Measurements from ENCODE around the gene SH3GL1.

Gene SH3GL1

DNA sequence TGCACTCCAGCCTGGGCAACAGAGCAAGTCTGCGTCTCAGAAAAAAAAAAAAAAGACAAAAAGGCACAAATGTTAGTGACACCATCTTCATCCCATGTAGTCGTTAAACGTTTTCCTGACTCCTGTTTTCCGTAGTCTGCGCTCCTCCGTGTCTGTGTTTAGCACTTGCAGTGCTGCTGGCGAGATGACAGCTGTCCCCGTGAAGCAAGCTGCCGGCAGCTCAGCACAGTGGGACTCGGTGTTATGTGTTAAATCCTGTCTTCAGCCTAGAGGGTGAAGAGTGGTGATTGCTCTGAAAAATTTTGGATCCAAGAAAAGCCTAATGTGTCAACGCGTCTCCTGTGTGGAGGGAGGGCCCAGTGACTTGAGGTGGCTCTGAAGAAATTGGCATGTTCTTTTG is 38.9 kb upstream of the SH3GL1 start:
- Histone ChIP-seq H3K27me3 (ENCODE audit: insufficient read depth, insufficient read length) (no peaks in the 10 kb centered on the region), H3K9me3 (ENCODE audit: insufficient read depth, low read length) (no peaks in the 10 kb centered on the region), H3K4me3 (ENCODE audit: insufficient read length, low read depth) (no peak overlapping the region), H3K9ac (ENCODE audit: insufficient read length, low read depth) (no peak overlapping the region), H3K36me3 (ENCODE audit: insufficient read depth, insufficient read length, low read length) (peaks cover 88% of the 10 kb centered on the region), H3K4me1 (ENCODE audit: insufficient read depth, insufficient read length) (peaks cover 3% of the 10 kb centered on the region)
- TF ChIP-seq ZNF274 (IDR thresholded peaks at IDR 0.05; ENCODE audit: low read depth, low read length) (no peak), SUZ12 (IDR thresholded peaks at IDR 0.05; ENCODE audit: extremely low read depth, insufficient read depth, insufficient read length) (no peak), YY1 (IDR thresholded peaks at IDR 0.05; ENCODE audit: insufficient read depth, insufficient read length) (no peak)
- DNase-seq (ENCODE audit: low read depth, low spot score) = no peak

DNA sequence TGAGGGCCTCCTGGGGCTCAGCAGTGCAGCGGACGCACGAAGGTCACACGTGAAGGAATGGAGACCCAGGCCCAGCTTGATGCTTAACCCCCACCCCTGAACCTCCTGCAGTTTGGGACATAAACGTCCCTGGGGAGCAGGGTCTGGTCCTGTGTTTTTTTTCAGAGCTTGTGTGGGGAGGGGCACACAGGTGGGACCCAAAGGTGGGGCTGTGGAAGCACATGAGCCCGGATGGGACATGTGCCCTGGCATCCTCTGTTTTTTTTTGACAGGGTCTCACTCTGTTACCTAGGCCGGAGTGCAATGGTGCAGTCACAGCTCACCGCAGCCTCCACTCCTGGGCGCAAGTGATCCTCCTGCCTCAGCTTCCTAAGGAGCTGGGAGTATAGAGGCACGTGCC is 36.8 kb upstream of the SH3GL1 start:
- DNase-seq (ENCODE audit: low read depth, low spot score) = no peak
- Histone ChIP-seq H3K36me3 (ENCODE audit: insufficient read depth, insufficient read length, low read length) (peaks cover 87% of the 10 kb centered on the region), H3K9ac (ENCODE audit: insufficient read length, low read depth) (no peak overlapping the region), H3K27me3 (ENCODE audit: insufficient read depth, insufficient read length) (no peaks in the 10 kb centered on the region), H3K4me3 (ENCODE audit: insufficient read length, low read depth) (no peak overlapping the region), H3K9me3 (ENCODE audit: insufficient read depth, low read length) (no peaks in the 10 kb centered on the region), H3K4me1 (ENCODE audit: insufficient read depth, insufficient read length) (peaks cover 3% of the 10 kb centered on the region)
- TF ChIP-seq SUZ12 (IDR thresholded peaks at IDR 0.05; ENCODE audit: extremely low read depth, insufficient read depth, insufficient read length) = no peak
- TF ChIP-seq ZNF274 (IDR thresholded peaks at IDR 0.05; ENCODE audit: low read depth, low read length) = no peak
- no peak for TF ChIP-seq YY1 (IDR thresholded peaks at IDR 0.05; ENCODE audit: insufficient read depth, insufficient read length)

DNA sequence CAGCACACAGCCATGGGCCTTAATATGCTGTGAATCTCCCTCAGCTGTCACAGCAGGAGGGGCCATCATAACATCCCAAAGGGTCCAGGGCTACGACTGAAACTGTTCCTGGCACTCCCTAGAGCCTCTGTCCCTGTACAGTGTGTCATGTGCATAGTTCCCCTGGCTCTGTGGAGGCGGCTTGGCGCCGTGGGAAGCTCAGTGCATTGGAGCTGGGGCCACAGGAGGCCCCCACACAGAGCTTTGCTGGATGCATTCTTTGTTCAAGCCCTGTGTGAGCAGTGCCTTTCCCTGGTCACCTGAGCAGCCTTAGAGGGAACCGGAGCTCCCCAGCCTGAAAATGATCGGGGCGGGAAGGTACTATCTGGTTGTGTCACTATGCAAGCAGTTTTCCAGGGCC is 35.9 kb upstream of the SH3GL1 start:
- TF ChIP-seq SUZ12 (IDR thresholded peaks at IDR 0.05; ENCODE audit: extremely low read depth, insufficient read depth, insufficient read length) = no peak
- no peak for TF ChIP-seq ZNF274 (IDR thresholded peaks at IDR 0.05; ENCODE audit: low read depth, low read length)
- TF ChIP-seq YY1 (IDR thresholded peaks at IDR 0.05; ENCODE audit: insufficient read depth, insufficient read length) = no peak
- Histone ChIP-seq H3K4me3 (ENCODE audit: insufficient read length, low read depth) (no peak overlapping the region), H3K27me3 (ENCODE audit: insufficient read depth, insufficient read length) (no peaks in the 10 kb centered on the region), H3K9me3 (ENCODE audit: insufficient read depth, low read length) (no peaks in the 10 kb centered on the region), H3K36me3 (ENCODE audit: insufficient read depth, insufficient read length, low read length) (peaks cover 91% of the 10 kb centered on the region), H3K9ac (ENCODE audit: insufficient read length, low read depth) (no peak overlapping the region), H3K4me1 (ENCODE audit: insufficient read depth, insufficient read length) (peaks cover 6% of the 10 kb centered on the region)
- no peak for DNase-seq (ENCODE audit: low read depth, low spot score)

DNA sequence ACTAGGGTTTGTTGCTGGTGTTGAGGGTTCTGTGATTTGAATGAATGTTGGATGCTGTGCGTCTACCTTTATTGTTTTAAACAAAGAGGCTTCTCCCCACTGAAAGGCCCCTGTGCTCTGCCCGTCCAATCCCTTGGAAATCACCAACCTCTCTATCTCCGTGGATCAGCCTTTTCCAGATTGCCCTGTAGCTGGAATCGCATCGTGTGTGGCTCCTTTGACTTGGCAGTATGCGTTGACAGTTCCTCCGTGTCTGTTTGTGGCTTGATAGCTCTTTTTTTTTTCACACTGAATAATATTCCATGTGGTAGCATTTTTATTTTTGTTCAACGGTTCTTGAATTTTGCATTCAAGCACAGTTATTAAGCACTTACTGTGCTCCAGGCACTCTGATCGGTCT is 34.0 kb upstream of the SH3GL1 start:
- no peak for DNase-seq (ENCODE audit: low read depth, low spot score)
- no peak overlapping the region for H3K4me3 ChIP-seq (ENCODE audit: insufficient read length, low read depth)
- no peaks in the 10 kb centered on the region for H3K27me3 ChIP-seq (ENCODE audit: insufficient read depth, insufficient read length)
- H3K9ac ChIP-seq (ENCODE audit: insufficient read length, low read depth) = no peak overlapping the region
- H3K4me1 ChIP-seq (ENCODE audit: insufficient read depth, insufficient read length) = peaks cover 6% of the 10 kb centered on the region
- no peaks in the 10 kb centered on the region for H3K9me3 ChIP-seq (ENCODE audit: insufficient read depth, low read length)
- no peak for TF ChIP-seq ZNF274 (IDR thresholded peaks at IDR 0.05; ENCODE audit: low read depth, low read length)
- TF ChIP-seq YY1 (IDR thresholded peaks at IDR 0.05; ENCODE audit: insufficient read depth, insufficient read length) = no peak
- no peak for TF ChIP-seq SUZ12 (IDR thresholded peaks at IDR 0.05; ENCODE audit: extremely low read depth, insufficient read depth, insufficient read length)
- peaks cover 94% of the 10 kb centered on the region for H3K36me3 ChIP-seq (ENCODE audit: insufficient read depth, insufficient read length, low read length)

DNA sequence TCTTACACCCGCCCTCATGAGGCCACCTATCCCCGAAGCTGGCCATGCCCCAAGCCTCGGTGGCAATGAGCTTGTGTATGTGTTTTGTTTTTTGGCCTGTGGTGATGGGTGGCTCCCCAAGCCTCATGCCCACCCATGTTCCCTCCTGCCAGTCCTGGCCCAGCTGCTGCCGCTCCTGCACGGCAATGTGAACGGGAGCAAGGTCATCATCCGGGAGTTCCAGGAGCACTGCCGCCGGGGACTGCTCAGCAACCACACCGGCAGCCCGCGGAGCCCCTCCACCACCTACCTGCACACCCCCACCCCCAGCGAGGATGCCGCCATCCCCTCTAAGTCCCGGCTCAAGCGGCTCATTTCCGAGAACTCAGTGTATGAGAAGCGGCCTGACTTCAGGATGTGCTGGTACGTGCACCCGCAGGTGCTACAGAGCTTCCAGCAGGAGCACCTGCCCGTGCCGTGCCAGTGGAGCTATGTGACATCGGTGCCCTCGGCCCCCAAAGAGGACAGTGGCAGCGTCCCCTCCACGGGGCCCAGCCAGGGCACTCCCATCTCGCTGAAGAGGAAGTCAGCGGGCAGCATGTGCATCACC is 32.7 kb upstream of the SH3GL1 start:
- H3K27me3 ChIP-seq (ENCODE audit: insufficient read depth, insufficient read length) = no peaks in the 10 kb centered on the region
- no peaks in the 10 kb centered on the region for H3K9me3 ChIP-seq (ENCODE audit: insufficient read depth, low read length)
- no peak overlapping the region for H3K9ac ChIP-seq (ENCODE audit: insufficient read length, low read depth)
- no peak for TF ChIP-seq SUZ12 (IDR thresholded peaks at IDR 0.05; ENCODE audit: extremely low read depth, insufficient read depth, insufficient read length)
- no peak for TF ChIP-seq ZNF274 (IDR thresholded peaks at IDR 0.05; ENCODE audit: low read depth, low read length)
- DNase-seq (ENCODE audit: low read depth, low spot score) = no peak
- peaks cover 6% of the 10 kb centered on the region for H3K4me1 ChIP-seq (ENCODE audit: insufficient read depth, insufficient read length)
- no peak overlapping the region for H3K4me3 ChIP-seq (ENCODE audit: insufficient read length, low read depth)
- H3K36me3 ChIP-seq (ENCODE audit: insufficient read depth, insufficient read length, low read length) = peaks cover 96% of the 10 kb centered on the region

DNA sequence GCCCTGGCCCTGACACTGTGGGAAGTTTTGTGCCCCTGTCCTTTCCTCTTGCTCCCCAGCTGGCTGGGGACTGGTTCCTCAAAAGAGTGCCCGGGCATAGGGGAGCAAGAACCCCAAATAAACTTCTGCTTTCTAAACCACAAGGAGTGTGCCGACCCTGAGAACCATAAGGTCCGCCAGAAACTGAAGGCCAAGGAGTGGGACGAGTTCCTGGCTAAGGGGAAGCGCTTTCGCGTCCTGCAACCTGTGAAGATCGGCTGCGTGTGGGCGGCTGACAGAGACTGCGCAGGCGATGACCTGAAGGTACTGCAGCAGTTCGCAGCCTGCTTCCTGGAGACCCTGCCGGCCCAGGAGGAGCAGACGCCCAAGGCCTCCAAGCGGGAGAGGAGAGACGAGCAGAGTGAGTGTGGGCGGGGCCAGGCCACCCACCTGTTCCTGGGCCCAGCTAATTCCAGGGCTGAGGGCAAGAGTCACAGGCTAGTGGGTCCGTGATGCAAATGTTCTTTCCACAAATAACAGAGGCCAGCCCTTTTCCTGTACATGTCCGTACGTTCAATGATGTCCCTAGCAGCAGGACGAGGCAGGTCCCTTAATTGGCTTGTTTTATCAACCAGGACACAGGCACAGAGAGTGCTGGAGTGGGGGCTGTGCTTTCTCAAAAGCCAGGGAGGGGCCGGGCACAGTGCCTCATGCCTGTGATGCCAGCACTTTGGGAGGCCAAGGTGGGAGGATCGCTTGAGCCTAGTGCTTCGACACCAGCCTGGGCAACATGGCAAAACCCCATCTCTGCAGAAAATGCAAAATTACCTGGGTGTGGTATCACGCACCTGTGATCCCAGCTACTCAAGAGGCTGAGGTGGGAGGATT is 31.7 kb upstream of the SH3GL1 start:
- Histone ChIP-seq H3K9me3 (ENCODE audit: insufficient read depth, low read length) (no peaks in the 10 kb centered on the region), H3K27me3 (ENCODE audit: insufficient read depth, insufficient read length) (no peaks in the 10 kb centered on the region), H3K4me1 (ENCODE audit: insufficient read depth, insufficient read length) (peaks cover 6% of the 10 kb centered on the region), H3K9ac (ENCODE audit: insufficient read length, low read depth) (no peak overlapping the region), H3K36me3 (ENCODE audit: insufficient read depth, insufficient read length, low read length) (peaks cover 88% of the 10 kb centered on the region), H3K4me3 (ENCODE audit: insufficient read length, low read depth) (no peak overlapping the region)
- no peak for DNase-seq (ENCODE audit: low read depth, low spot score)
- TF ChIP-seq SUZ12 (IDR thresholded peaks at IDR 0.05; ENCODE audit: extremely low read depth, insufficient read depth, insufficient read length) (no peak), YY1 (IDR thresholded peaks at IDR 0.05; ENCODE audit: insufficient read depth, insufficient read length) (no peak), ZNF274 (IDR thresholded peaks at IDR 0.05; ENCODE audit: low read depth, low read length) (no peak)

DNA sequence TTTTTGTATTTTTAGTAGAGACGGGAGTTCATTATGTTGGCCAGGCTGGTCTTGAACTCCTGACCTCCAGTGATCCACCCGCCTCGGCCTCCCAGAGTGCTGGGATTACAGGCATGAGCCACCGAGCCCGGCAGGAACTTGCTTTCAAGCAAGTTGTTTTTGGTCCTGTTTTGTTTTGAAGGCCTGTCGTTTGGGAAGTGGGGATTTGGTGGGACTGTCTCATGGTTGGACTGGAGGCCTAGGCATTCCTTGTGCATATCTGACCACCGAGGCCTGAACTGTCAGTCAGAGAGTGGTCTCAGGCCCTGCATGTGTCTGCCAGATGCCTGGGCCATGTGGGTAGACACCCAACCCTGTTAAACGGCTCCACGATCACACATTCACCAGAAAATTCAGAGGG is 30.9 kb upstream of the SH3GL1 start:
- Histone ChIP-seq H3K36me3 (ENCODE audit: insufficient read depth, insufficient read length, low read length) (peaks cover 85% of the 10 kb centered on the region), H3K9me3 (ENCODE audit: insufficient read depth, low read length) (no peaks in the 10 kb centered on the region), H3K9ac (ENCODE audit: insufficient read length, low read depth) (no peak overlapping the region), H3K4me1 (ENCODE audit: insufficient read depth, insufficient read length) (peaks cover 6% of the 10 kb centered on the region), H3K4me3 (ENCODE audit: insufficient read length, low read depth) (no peak overlapping the region), H3K27me3 (ENCODE audit: insufficient read depth, insufficient read length) (no peaks in the 10 kb centered on the region)
- DNase-seq (ENCODE audit: low read depth, low spot score) = no peak
- TF ChIP-seq SUZ12 (IDR thresholded peaks at IDR 0.05; ENCODE audit: extremely low read depth, insufficient read depth, insufficient read length) (no peak), ZNF274 (IDR thresholded peaks at IDR 0.05; ENCODE audit: low read depth, low read length) (no peak), YY1 (IDR thresholded peaks at IDR 0.05; ENCODE audit: insufficient read depth, insufficient read length) (no peak)
